Astrocyte (in vitro differentiated cells and primary cell): ENCODE results near the gene PLEKHA6. TPM values are rescaled to one million over a fixed set of nuclear protein-coding genes. Genes with fewer than 3 reads are reported as not detected.

Experiments used
- DNase-seq: peaks from one replicate; pipeline ENCODE4 v3.0.0-alpha.2; 2010; ENCODE audit warnings: low read depth
- FAIRE-seq: peaks from 2 replicates; lab custom pipeline; 2011; peaks lifted over from hg19 to GRCh38; lab: Jason Lieb, UNC
- H2AFZ ChIP-seq: 2 replicates; pipeline ENCODE4 v1.6.0; 2012; ENCODE audit warnings: low read depth, low read length, inconsistent platforms
- H3K27ac ChIP-seq: 2 replicates; pipeline ENCODE4 v1.5.1; 2011; ENCODE audit warnings: low read depth, low read length, inconsistent platforms
- H3K27me3 ChIP-seq: 2 replicates; pipeline ENCODE4 v1.6.0; 2011; ENCODE audit warnings: low read length, inconsistent platforms; ENCODE audit not compliant: insufficient read depth
- H3K36me3 ChIP-seq: 2 replicates; pipeline ENCODE4 v1.5.1; 2011; ENCODE audit warnings: low read length, inconsistent platforms; ENCODE audit not compliant: insufficient read depth
- H3K4me1 ChIP-seq: 2 replicates; pipeline ENCODE4 v1.5.1; 2011; ENCODE audit warnings: low read length, inconsistent platforms; ENCODE audit not compliant: insufficient read depth
- H3K4me2 ChIP-seq: 2 replicates; pipeline ENCODE4 v1.6.0; 2012; ENCODE audit warnings: low read length, inconsistent platforms
- H3K4me3 ChIP-seq: 2 replicates; pipeline ENCODE4 v1.5.1; 2011; ENCODE audit warnings: low read depth, mild to moderate bottlenecking, low read length, inconsistent platforms; ENCODE audit not compliant: insufficient read depth
- H3K79me2 ChIP-seq: 2 replicates; pipeline ENCODE4 v1.6.0; 2012; ENCODE audit warnings: mild to moderate bottlenecking, low read length, inconsistent platforms; ENCODE audit not compliant: insufficient read depth
- H3K9ac ChIP-seq: 2 replicates; pipeline ENCODE4 v1.6.0; 2012; ENCODE audit warnings: mild to moderate bottlenecking, low read length, inconsistent platforms
- H3K9me3 ChIP-seq: 2 replicates; pipeline ENCODE4 v1.5.1; 2012; ENCODE audit warnings: low read depth, mild to moderate bottlenecking, low read length, inconsistent platforms; ENCODE audit not compliant: insufficient read depth
- H4K20me1 ChIP-seq: 2 replicates; pipeline ENCODE4 v1.6.0; 2012; ENCODE audit warnings: low read length, inconsistent platforms; ENCODE audit not compliant: insufficient read depth
- H3K27ac Mint-ChIP-seq: one replicate; pipeline ENCODE4 v1.8.0; 2021; ENCODE audit warnings: mild to moderate bottlenecking, mixed read lengths; ENCODE audit not compliant: unreplicated experiment
- H3K27me3 Mint-ChIP-seq: one replicate; pipeline ENCODE4 v1.8.0; 2021; ENCODE audit warnings: low read depth, mixed read lengths; ENCODE audit not compliant: unreplicated experiment
- H3K36me3 Mint-ChIP-seq: one replicate; pipeline ENCODE4 v1.8.0; 2021; ENCODE audit warnings: low read depth, mixed read lengths; ENCODE audit not compliant: unreplicated experiment
- H3K4me1 Mint-ChIP-seq: one replicate; pipeline ENCODE4 v1.8.0; 2021; ENCODE audit warnings: low read depth, mixed read lengths; ENCODE audit not compliant: unreplicated experiment
- H3K4me3 Mint-ChIP-seq: one replicate; pipeline ENCODE4 v1.8.0; 2021; ENCODE audit warnings: mild to moderate bottlenecking, moderate library complexity, mixed read lengths; ENCODE audit not compliant: unreplicated experiment
- H3K9me3 Mint-ChIP-seq: one replicate; pipeline ENCODE4 v1.8.0; 2021; ENCODE audit warnings: mild to moderate bottlenecking, mixed read lengths; ENCODE audit not compliant: unreplicated experiment
- EZH2 ChIP-seq: IDR thresholded peaks from 2 replicates; pipeline ENCODE4 v1.6.1; 2012; ENCODE audit warnings: mild to moderate bottlenecking, low read length, inconsistent platforms; ENCODE audit not compliant: insufficient read depth
- total RNA-seq: library from RNA; stranded (reverse); gene quantifications from 2 replicates; pipeline ENCODE4 v1.2.1, GENCODE V29; 2021
- TF ChIP-seq, protein P1 (sequence below): IDR thresholded peaks from 2 replicates; pipeline ENCODE4 v1.5.1; 2011; ENCODE audit warnings: low read depth, mild to moderate bottlenecking, inconsistent platforms, low read length, moderate library complexity; ENCODE audit not compliant: insufficient read depth

The PLEKHA6 gene
- total RNA-seq, 1 donor from 2014 or later: 1.5 TPM

GRCh38 chr1:204377800-204378668 is 18.3 kb upstream of the PLEKHA6 start:
- H3K4me2 ChIP-seq: peak overlapping the region; percentile 99
- no peaks in the 10 kb centered on the region for H4K20me1 ChIP-seq
- H3K36me3 ChIP-seq: no peaks in the 10 kb centered on the region
- peaks cover 11% of the 10 kb centered on the region for H3K4me1 ChIP-seq
- Mint-ChIP-seq H3K9me3 (no peaks in the 10 kb centered on the region), H3K36me3 (no peaks in the 10 kb centered on the region), H3K4me3 (peak overlapping the region; percentile 79), H3K4me1 (peaks cover 3% of the 10 kb centered on the region), H3K27me3 (peaks cover 45% of the 10 kb centered on the region), H3K27ac (peak overlapping the region; percentile 38)
- no peak for FAIRE-seq
- TF ChIP-seq, protein P1, sequence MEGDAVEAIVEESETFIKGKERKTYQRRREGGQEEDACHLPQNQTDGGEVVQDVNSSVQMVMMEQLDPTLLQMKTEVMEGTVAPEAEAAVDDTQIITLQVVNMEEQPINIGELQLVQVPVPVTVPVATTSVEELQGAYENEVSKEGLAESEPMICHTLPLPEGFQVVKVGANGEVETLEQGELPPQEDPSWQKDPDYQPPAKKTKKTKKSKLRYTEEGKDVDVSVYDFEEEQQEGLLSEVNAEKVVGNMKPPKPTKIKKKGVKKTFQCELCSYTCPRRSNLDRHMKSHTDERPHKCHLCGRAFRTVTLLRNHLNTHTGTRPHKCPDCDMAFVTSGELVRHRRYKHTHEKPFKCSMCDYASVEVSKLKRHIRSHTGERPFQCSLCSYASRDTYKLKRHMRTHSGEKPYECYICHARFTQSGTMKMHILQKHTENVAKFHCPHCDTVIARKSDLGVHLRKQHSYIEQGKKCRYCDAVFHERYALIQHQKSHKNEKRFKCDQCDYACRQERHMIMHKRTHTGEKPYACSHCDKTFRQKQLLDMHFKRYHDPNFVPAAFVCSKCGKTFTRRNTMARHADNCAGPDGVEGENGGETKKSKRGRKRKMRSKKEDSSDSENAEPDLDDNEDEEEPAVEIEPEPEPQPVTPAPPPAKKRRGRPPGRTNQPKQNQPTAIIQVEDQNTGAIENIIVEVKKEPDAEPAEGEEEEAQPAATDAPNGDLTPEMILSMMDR: no peak
- peak; percentile 83 for TF ChIP-seq EZH2
- peaks cover 68% of the 10 kb centered on the region for H3K27me3 ChIP-seq
- no peak overlapping the region for H3K27ac ChIP-seq
- peak overlapping the region; percentile 59 for H3K4me3 ChIP-seq
- peak overlapping the region; percentile 91 for H2AFZ ChIP-seq
- no peaks in the 10 kb centered on the region for H3K9me3 ChIP-seq
- peak overlapping the region; percentile 55 for H3K9ac ChIP-seq
- no peaks in the 10 kb centered on the region for H3K79me2 ChIP-seq
- peak; percentile 5 for DNase-seq

DNA sequence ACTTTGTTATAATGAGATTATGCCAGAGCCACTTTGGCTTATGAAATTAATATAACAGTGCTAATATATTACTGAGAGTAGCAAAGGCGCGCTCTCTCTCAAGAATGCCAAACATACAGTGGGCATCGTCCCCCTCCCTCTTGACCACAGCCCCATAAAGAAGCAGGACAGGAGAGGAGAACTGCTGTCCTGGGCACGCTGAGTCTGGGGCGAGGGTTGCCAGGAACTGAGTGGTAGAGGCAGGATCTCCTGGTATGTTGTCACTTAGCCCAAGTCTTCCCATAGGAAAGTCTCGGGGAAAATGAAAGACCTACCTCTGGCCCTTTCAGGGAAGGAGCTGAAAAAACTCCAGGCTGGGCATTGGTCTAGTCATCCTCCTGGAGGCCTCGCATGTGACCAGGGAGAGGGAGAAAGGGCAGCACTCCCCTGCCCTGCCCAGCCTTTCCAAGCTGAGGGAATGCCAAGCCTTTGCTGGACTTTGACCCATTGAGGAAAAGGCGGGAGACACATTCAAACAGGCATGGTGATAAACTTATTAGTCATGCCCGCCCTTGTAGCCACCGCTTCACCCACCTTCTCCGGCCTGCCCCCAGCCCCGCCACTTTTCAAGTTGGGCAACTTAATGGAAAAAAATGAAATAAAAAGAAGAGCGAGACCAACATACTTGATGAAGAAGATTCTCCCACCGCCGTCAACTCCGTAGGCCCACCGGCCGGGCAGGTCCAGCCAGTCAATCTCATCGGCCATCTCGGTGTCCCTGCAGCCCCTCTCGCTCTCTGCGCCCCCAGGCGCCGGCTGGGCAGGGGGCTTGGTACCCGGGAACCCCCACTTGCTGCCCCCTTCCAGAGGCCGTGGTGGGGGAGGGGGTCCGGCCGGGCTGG is 17.4 kb upstream of the PLEKHA6 start:
- FAIRE-seq: no peak
- peak overlapping the region; percentile 59 for H3K4me3 ChIP-seq
- TF ChIP-seq, protein P1: no peak
- TF ChIP-seq EZH2: no peak
- no peaks in the 10 kb centered on the region for H3K9me3 ChIP-seq
- Mint-ChIP-seq H3K4me3 (peak overlapping the region; percentile 78), H3K27ac (no peak overlapping the region), H3K27me3 (peaks cover 51% of the 10 kb centered on the region), H3K9me3 (no peaks in the 10 kb centered on the region), H3K4me1 (peaks cover 3% of the 10 kb centered on the region), H3K36me3 (no peaks in the 10 kb centered on the region)
- H3K27ac ChIP-seq: no peak overlapping the region
- peak overlapping the region; percentile 99 for H3K4me2 ChIP-seq
- peaks cover 62% of the 10 kb centered on the region for H3K27me3 ChIP-seq
- peaks cover 11% of the 10 kb centered on the region for H3K4me1 ChIP-seq
- no peak for DNase-seq
- peak overlapping the region; percentile 91 for H2AFZ ChIP-seq
- no peaks in the 10 kb centered on the region for H3K36me3 ChIP-seq
- no peaks in the 10 kb centered on the region for H4K20me1 ChIP-seq
- H3K9ac ChIP-seq: peak overlapping the region; percentile 55
- no peaks in the 10 kb centered on the region for H3K79me2 ChIP-seq
